ENCODE data around the gene CCNY.

GRCh38 chr10:35425595-35425994 lies 89.3 kb downstream of the CCNY start:
- TF ChIP-seq, protein P1, sequence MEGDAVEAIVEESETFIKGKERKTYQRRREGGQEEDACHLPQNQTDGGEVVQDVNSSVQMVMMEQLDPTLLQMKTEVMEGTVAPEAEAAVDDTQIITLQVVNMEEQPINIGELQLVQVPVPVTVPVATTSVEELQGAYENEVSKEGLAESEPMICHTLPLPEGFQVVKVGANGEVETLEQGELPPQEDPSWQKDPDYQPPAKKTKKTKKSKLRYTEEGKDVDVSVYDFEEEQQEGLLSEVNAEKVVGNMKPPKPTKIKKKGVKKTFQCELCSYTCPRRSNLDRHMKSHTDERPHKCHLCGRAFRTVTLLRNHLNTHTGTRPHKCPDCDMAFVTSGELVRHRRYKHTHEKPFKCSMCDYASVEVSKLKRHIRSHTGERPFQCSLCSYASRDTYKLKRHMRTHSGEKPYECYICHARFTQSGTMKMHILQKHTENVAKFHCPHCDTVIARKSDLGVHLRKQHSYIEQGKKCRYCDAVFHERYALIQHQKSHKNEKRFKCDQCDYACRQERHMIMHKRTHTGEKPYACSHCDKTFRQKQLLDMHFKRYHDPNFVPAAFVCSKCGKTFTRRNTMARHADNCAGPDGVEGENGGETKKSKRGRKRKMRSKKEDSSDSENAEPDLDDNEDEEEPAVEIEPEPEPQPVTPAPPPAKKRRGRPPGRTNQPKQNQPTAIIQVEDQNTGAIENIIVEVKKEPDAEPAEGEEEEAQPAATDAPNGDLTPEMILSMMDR (conservative IDR thresholded peaks at IDR 0.05; ENCODE audit: low read length): no peak
- TF ChIP-seq EZH2phosphoT487 (IDR thresholded peaks at IDR 0.05; ENCODE audit: borderline replicate concordance, low read depth, low read length): no peak

Measured in OCI-LY7 (cell line).